ENCODE results near the gene RNF111.

The RNF111 gene

GRCh38 chr15:58987491-58988005 lies at the start of gene RNF111:
TSS of gene RNF111 (plus strand) at chr15:58987663. CDS start at chr15:59030823, 43,160 bp downstream.
- ATAC-seq (peak; percentile 92), DNase-seq (peak; percentile 81 to 88)
- peaks cover 37% of the 10 kb centered on the region for H3K4me1 Mint-ChIP-seq
- H3K27ac Mint-ChIP-seq, result peak within 1 kb of the TSS; percentile 52 to 95
- peak within 1 kb of the TSS; percentile 88 to 93 for H3K4me3 Mint-ChIP-seq
- H3K9me3 Mint-ChIP-seq, result no peaks in the 10 kb centered on the region
- H3K27me3 Mint-ChIP-seq, result no peaks in the 10 kb centered on the region

DNA sequence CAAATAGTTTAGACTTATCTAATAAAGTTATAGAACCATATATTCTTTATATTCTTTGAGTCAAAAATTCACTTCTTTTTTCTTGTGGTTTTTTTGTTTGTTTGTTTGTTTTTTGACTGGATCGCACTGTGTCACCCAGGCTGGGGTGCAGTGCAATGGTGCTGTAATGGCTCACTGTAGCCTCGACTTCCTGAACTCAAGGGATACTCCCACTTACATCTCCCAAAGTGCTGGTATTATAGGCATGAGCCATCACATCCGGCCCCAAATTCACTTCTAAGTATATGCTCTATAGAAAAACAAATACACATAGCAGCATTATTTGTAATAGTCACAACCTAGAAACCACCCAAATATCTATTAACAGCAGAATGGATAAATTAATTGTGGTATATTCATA lies 40.3 kb upstream of the RNF111 start:
- ATAC-seq (no peak), DNase-seq (no peak)
- no peak overlapping the region for H3K4me3 Mint-ChIP-seq
- no peak overlapping the region for H3K27ac Mint-ChIP-seq
- no peaks in the 10 kb centered on the region for H3K4me1 Mint-ChIP-seq
- H3K27me3 Mint-ChIP-seq, result peaks cover 1% of the 10 kb centered on the region
- H3K9me3 Mint-ChIP-seq, result no peaks in the 10 kb centered on the region

GRCh38 chr15:58951388-58952007 lies 36.0 kb upstream of the RNF111 start:
- Mint-ChIP-seq H3K4me3 (no peak overlapping the region), H3K9me3 (no peaks in the 10 kb centered on the region), H3K27me3 (no peaks in the 10 kb centered on the region), H3K4me1 (peaks cover 10% of the 10 kb centered on the region), H3K27ac (no peak overlapping the region)
- no peak for ATAC-seq
- DNase-seq, result no peak

DNA sequence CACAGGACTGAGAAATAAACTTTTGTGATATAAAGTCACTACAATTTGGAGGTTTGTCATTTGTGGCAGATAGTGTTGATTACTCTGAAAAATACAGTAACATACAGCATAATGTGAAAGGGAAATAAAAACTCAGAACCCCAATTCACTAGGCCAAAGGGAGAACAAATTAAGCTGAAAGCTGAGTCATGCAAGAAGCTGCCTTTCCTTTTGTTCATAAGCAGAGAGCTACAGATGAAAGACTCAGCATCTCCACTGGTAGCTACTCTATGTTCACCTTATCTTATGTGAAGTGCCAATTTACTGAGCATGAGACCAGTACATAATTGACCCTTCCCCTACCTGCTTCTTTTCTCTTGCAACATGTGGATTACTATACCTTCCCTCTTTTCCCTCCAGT lies 34.7 kb upstream of the RNF111 start:
- Mint-ChIP-seq H3K27me3 (no peaks in the 10 kb centered on the region), H3K4me3 (no peak overlapping the region), H3K4me1 (peaks cover 15% of the 10 kb centered on the region), H3K27ac (no peak overlapping the region), H3K9me3 (no peaks in the 10 kb centered on the region)
- ATAC-seq (no peak), DNase-seq (no peak)

DNA sequence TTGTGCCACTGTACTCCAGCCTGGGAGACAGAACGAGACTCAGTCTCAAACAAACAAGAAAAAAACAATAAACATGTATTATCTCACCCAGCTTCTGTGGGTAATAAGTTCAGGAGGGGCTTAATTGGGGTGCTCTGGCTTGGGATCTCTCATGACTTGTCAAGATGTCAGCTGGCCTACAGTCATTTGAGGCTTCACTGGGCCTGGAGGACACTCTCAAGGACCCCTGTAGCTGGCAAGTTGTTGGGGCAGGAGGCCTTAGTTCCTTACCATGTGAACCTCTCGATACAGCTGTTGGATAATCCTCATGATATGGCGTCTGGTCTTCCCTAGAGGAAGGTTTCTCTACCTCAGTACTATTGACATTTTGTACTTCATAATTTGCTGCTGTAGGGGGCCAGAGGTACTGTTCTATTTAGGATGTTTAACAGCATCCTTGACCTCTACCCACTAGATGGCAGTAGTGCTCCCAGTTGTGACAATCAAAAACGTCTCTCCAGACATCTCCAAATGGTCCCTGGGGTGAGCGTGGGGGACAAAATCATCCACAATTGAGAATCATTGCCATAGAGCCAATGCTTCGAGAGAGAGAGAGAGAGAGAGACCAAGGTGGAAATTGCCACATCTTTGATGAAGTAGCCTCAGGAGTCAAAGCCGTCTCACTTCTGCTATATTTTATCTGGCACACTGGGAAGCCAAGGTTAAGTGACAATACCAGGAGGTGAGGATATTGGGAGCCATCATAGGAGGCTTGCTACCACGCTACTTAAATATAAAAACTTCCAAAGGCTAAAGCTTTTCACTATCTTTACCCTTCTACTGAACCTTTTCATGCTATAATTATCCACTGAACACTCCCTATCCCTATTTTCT lies 30.1 kb upstream of the RNF111 start:
- Mint-ChIP-seq H3K27me3 (no peaks in the 10 kb centered on the region), H3K4me1 (peaks cover 15% of the 10 kb centered on the region), H3K27ac (no peak overlapping the region), H3K9me3 (no peaks in the 10 kb centered on the region), H3K4me3 (no peak overlapping the region)
- ATAC-seq (peak; percentile 92), DNase-seq (peak; percentile 53 to 58)

- ATAC-seq (no peak), DNase-seq (no peak)
- Mint-ChIP-seq H3K4me1 (peaks cover 6% of the 10 kb centered on the region), H3K27ac (no peak overlapping the region), H3K9me3 (no peaks in the 10 kb centered on the region), H3K4me3 (no peak overlapping the region), H3K27me3 (no peaks in the 10 kb centered on the region)
These were observed 28.7 kb upstream of the RNF111 start for GRCh38 chr15:58958811-58959210.

- Mint-ChIP-seq H3K27ac (no peak overlapping the region), H3K4me3 (no peak overlapping the region), H3K4me1 (peaks cover 6% of the 10 kb centered on the region), H3K9me3 (no peaks in the 10 kb centered on the region), H3K27me3 (no peaks in the 10 kb centered on the region)
- ATAC-seq (no peak), DNase-seq (no peak)
These were observed 25.3 kb upstream of the RNF111 start for GRCh38 chr15:58962136-58962535.

DNA sequence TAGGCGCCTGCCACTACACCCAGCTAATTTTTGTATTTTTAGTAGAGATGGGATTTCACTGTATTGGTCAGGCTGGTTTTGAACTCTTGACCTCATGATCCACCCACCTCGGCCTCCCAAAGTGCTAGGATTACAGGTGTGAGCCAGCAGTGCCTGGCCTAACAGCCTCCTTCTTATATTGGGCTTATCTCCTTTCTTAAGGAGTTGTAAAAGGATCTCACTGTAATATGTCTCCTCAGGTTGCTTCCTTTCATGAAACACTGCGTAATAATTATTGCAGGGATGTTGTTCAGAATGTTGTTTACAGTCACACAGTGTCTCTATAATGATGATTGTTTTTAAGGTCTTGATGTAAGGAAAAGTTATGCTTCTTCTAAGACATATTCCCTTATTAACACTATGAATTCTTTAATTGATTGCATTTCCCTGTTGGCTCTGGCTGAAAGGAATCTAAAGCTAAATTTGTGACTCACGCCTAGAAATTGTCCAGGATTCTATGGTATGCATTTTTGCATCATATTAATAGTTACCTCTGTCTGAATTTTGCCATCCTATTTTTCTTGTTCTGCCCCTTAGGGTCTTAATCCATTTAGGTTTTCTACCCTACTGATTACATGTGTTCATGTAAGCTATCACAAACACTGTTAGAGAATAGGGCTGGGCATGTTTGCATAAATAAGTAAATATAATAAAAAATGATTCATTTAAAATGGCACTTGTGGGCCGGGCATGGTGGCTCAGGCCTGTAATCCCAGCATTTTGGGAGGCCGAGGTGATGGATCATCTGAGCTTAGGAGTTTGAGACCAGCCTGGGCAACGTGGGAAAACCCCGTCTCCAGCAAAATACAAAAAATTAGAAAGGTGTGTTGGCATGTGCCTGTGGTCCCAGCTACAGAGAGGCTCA lies 24.5 kb upstream of the RNF111 start:
- Mint-ChIP-seq H3K27me3 (no peaks in the 10 kb centered on the region), H3K4me1 (no peaks in the 10 kb centered on the region), H3K4me3 (no peak overlapping the region), H3K27ac (no peak overlapping the region), H3K9me3 (no peaks in the 10 kb centered on the region)
- DNase-seq, result no peak
- ATAC-seq, result no peak

DNA sequence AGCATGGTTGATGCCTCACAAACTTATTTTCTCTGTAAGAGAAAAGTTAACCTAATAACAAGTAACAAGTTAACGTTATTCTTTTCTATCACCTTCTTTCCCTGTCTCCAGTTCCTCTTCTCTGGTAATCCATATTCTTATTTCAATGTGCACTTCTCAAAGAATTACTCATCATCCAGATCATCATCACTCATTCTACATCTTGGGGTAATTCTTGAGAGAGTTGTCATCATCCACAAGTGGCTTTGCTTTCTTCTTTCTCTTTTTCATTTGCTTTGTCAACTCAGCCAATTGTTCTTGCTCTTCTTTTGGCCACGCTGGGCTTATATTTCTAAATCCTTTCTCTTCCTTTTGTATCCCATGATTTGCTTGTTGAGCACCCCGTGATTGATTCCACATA lies 20.8 kb upstream of the RNF111 start:
- no peak overlapping the region for H3K27ac Mint-ChIP-seq
- no peak for ATAC-seq
- H3K4me1 Mint-ChIP-seq, result no peaks in the 10 kb centered on the region
- DNase-seq, result no peak
- no peak overlapping the region for H3K4me3 Mint-ChIP-seq
- H3K9me3 Mint-ChIP-seq, result no peaks in the 10 kb centered on the region
- H3K27me3 Mint-ChIP-seq, result no peaks in the 10 kb centered on the region

DNA sequence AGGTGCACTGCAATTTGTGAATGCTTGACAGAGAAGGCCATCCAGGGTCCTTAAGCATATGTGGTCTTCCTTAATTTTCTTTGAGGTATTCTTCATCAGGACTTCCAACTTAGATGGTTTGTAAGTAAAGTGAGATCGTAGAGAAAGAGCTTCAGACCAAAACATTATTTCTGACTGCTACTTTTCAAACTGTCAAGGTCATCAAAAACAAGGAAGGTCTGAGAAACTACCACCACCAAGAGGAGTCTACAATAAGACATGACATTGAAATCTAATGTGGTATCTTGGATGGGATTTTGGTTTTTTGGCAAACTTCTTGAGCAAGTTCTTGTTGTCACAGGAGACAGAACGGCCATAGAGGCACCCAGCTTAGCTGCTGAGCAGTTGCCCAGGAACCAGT lies 20.0 kb upstream of the RNF111 start:
- Mint-ChIP-seq H3K27ac (peak overlapping the region in 1 of 2 donors; percentile 20), H3K4me3 (no peak overlapping the region), H3K9me3 (no peaks in the 10 kb centered on the region), H3K27me3 (no peaks in the 10 kb centered on the region), H3K4me1 (no peaks in the 10 kb centered on the region)
- ATAC-seq (no peak), DNase-seq (no peak)

DNA sequence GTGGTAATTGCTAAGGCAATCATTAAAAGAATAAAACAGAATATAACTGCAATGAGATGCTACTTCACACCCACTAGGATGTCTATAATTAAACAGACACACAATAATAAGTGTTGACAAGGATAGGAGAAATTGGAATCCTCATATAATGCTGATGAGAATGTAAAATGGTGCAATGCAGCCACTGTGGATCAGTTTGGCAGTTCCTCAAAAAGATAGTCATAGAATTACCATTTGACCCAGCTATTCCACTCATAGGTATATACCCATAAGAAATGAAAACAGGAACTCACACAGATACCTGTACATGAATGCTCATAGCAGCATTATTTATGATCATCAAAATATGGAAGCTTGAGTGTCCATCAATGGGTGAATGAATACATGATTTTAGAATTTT lies 9.6 kb upstream of the RNF111 start:
- no peak for ATAC-seq
- no peaks in the 10 kb centered on the region for H3K27me3 Mint-ChIP-seq
- H3K4me1 Mint-ChIP-seq, result peaks cover 53% of the 10 kb centered on the region
- H3K4me3 Mint-ChIP-seq, result no peak overlapping the region
- no peak for DNase-seq
- H3K27ac Mint-ChIP-seq, result no peak overlapping the region
- H3K9me3 Mint-ChIP-seq, result no peaks in the 10 kb centered on the region

DNA sequence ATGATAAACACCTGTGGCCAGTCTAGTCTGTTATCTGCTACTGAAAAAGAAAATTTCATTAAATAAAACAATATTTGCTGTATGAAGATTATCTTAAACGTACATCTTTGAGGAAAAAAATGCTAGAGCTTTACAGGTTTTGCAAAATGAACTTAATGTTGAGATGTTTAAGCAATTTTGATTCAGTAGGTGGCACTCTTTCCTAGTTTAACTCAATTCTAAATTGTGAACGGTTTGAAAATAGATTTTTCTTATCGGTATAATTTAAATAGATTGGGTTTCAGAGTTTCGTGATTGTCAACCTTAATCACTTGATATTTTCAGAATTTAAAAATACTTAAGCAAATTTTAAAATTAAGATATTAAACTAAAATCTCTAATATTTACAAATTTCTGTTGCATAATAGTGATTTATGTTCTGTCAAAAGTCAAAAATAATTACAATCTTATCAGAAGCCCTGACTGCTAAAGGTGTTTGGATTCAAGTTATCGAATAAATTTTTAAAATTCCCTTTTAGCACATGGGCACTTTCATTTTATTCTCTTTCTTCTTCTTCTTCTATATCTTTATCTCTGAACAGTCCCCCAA lies 7.0 kb upstream of the RNF111 start:
- Mint-ChIP-seq H3K27ac (peak overlapping the region in 1 of 2 donors; percentile 83), H3K4me1 (peaks cover 47% of the 10 kb centered on the region), H3K9me3 (no peaks in the 10 kb centered on the region), H3K27me3 (no peaks in the 10 kb centered on the region), H3K4me3 (peak overlapping the region in 1 of 2 donors; percentile 17)
- DNase-seq (no peak), ATAC-seq (no peak)

- Mint-ChIP-seq H3K4me1 (peaks cover 44% of the 10 kb centered on the region), H3K9me3 (no peaks in the 10 kb centered on the region), H3K4me3 (peak overlapping the region; percentile 55 to 68), H3K27ac (peak overlapping the region in 1 of 2 donors; percentile 82), H3K27me3 (no peaks in the 10 kb centered on the region)
- DNase-seq, result no peak
- peak; percentile 16 for ATAC-seq
These were observed 5.5 kb upstream of the RNF111 start for GRCh38 chr15:58981808-58982475.

GRCh38 chr15:58983261-58983660 lies 4.2 kb upstream of the RNF111 start:
- H3K4me1 Mint-ChIP-seq, result peaks cover 47% of the 10 kb centered on the region
- ATAC-seq, result no peak
- H3K9me3 Mint-ChIP-seq, result no peaks in the 10 kb centered on the region
- H3K4me3 Mint-ChIP-seq, result no peak overlapping the region
- H3K27ac Mint-ChIP-seq, result no peak overlapping the region
- DNase-seq, result no peak
- no peaks in the 10 kb centered on the region for H3K27me3 Mint-ChIP-seq

DNA sequence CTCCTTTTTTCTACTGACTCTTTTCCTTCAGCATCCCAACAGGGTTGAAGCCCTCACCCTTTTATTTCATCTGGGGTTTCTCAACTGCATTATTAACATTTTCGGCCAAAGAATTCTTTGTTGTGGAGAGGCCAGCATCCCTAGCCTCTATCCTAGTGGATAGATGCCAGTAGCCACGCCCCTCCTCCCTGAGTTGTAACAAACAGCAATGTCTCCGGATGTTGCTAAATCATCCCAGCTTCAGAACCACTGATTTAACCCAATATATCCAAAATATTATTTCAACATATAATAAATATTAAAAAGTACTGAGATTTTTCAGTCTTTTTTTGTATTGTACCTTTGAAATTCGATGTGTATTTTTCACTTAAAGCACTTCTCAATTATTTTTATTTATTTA lies 2.0 kb upstream of the RNF111 start:
- DNase-seq (no peak), ATAC-seq (no peak)
- Mint-ChIP-seq H3K9me3 (no peaks in the 10 kb centered on the region), H3K4me3 (no peak overlapping the region), H3K27me3 (no peaks in the 10 kb centered on the region), H3K27ac (no peak overlapping the region), H3K4me1 (peaks cover 42% of the 10 kb centered on the region)

Data from stimulated activated naive CD8-positive, alpha-beta T cell treated with anti-CD3 and anti-CD28 coated beads, Interleukin-15, amount 100 ng/mL, for 72 hours (primary cell).